Activated naive CD4-positive, alpha-beta T cell treated with anti-CD3 and anti-CD28 coated beads for 36 hours (primary cell): ENCODE results near the gene ELP1. TPM values are rescaled to one million over a fixed set of nuclear protein-coding genes. Genes with fewer than 3 reads are reported as not detected.
"Not testable (repeated sequence)": the region's sequence is repeated elsewhere in the genome, so short reads cannot be mapped to it uniquely, and the experiment has no call there.

Source experiments
- CTCF ChIA-PET: fragments of 350-600 bp; sonication (Branson Sonifier 250); formaldehyde crosslinking; loops from one replicate; lab custom pipeline; 2021; ENCODE audit warnings: antibody characterized with exemption; lab: Charles Lee
- DNase-seq: peaks from one replicate; pipeline ENCODE4 v3.0.0-alpha.2; 2020
- H3K27ac Mint-ChIP-seq: one replicate; pipeline ENCODE4 v1.8.0; 2021; ENCODE audit warnings: mild to moderate bottlenecking, mixed read lengths
- H3K27me3 Mint-ChIP-seq: one replicate; pipeline ENCODE4 v1.8.0; 2021; ENCODE audit warnings: low read depth, mixed read lengths
- H3K36me3 Mint-ChIP-seq: one replicate; pipeline ENCODE4 v1.8.0; 2021; ENCODE audit warnings: low read depth, mixed read lengths
- H3K4me1 Mint-ChIP-seq: one replicate; pipeline ENCODE4 v1.8.0; 2021; ENCODE audit warnings: low read depth, mixed read lengths
- H3K4me3 Mint-ChIP-seq: one replicate; pipeline ENCODE4 v1.8.0; 2021; ENCODE audit warnings: mild to moderate bottlenecking, moderate library complexity, mixed read lengths
- H3K9me3 Mint-ChIP-seq: one replicate; pipeline ENCODE4 v1.8.0; 2021; ENCODE audit warnings: mixed read lengths
- intact Hi-C: fragments of 100-400 bp; cut with micrococcal nuclease; formaldehyde crosslinking; loops from one replicate; pipeline ENCODE4 v1.15.1; 2023
- total RNA-seq, 2 experiments: library from RNA; stranded (reverse); gene quantifications; one replicate each; pipeline ENCODE4 v1.2.3, GENCODE V29; 2021

Gene ELP1
- total RNA-seq, 2 experiments from 2014 or later, result 22.3 to 27.3 TPM

GRCh38 chr9:108897324-108898096 is 36.4 kb downstream of the ELP1 start:
- CTCF ChIA-PET, result no interaction called here
- Mint-ChIP-seq H3K9me3 (no peaks in the 10 kb centered on the region), H3K36me3 (peaks cover 50% of the 10 kb centered on the region), H3K4me3 (no peak overlapping the region), H3K4me1 (no peaks in the 10 kb centered on the region), H3K27me3 (no peaks in the 10 kb centered on the region), H3K27ac (no peak overlapping the region)
- DNase-seq, result no peak
- intact Hi-C loops, result no loop called here

- no peak overlapping the region for H3K4me3 Mint-ChIP-seq
- H3K27me3 Mint-ChIP-seq, result no peaks in the 10 kb centered on the region
- CTCF ChIA-PET, result no interaction called here
- no peak overlapping the region for H3K27ac Mint-ChIP-seq
- H3K36me3 Mint-ChIP-seq, result peaks cover 57% of the 10 kb centered on the region
- intact Hi-C loops, result no loop called here
- no peak for DNase-seq
- peaks cover 2% of the 10 kb centered on the region for H3K4me1 Mint-ChIP-seq
- no peaks in the 10 kb centered on the region for H3K9me3 Mint-ChIP-seq
These were observed 39.5 kb downstream of the ELP1 start for GRCh38 chr9:108894225-108894997.

- Mint-ChIP-seq H3K36me3 (peaks cover 39% of the 10 kb centered on the region), H3K27ac (no peak overlapping the region), H3K9me3 (no peaks in the 10 kb centered on the region), H3K4me3 (no peak overlapping the region), H3K27me3 (no peaks in the 10 kb centered on the region), H3K4me1 (peaks cover 19% of the 10 kb centered on the region)
- intact Hi-C loops, result loop anchor here (1.0 kb wide), 1 partner anchor 512 kb away; no protein-coding TSS in a partner anchor
- CTCF ChIA-PET, result interaction anchor here (0.6 to 0.8 kb wide), 3 partner anchors 15 to 355 kb away, joined by 3 read pairs; no protein-coding TSS in a partner anchor
- DNase-seq, result no peak
These were observed 44.3 kb downstream of the ELP1 start for GRCh38 chr9:108889649-108890067.

- intact Hi-C loops, result loop anchor here (1.0 to 2.0 kb wide), 6 partner anchors 48 to 1644 kb away; partner anchors contain the start of genes ABITRAM, ELP1 and EPB41L4B
- H3K4me3 Mint-ChIP-seq, result peak overlapping the region; percentile 5
- H3K9me3 Mint-ChIP-seq, DNase-seq, CTCF ChIA-PET, H3K27me3 Mint-ChIP-seq: not testable (repeated sequence)
- H3K27ac Mint-ChIP-seq, result peak overlapping the region; percentile 77
- peaks cover 33% of the 10 kb centered on the region for H3K36me3 Mint-ChIP-seq
- H3K4me1 Mint-ChIP-seq, result peaks cover 19% of the 10 kb centered on the region
These were observed 47.2 kb downstream of the ELP1 start for GRCh38 chr9:108886594-108887271.

GRCh38 chr9:108885643-108886348 is 48.1 kb downstream of the ELP1 start:
- peak; percentile 86 for DNase-seq

GRCh38 chr9:108884701-108885100 is 49.2 kb downstream of the ELP1 start:
- no peak for DNase-seq
- H3K9me3 Mint-ChIP-seq, result no peaks in the 10 kb centered on the region
- peaks cover 24% of the 10 kb centered on the region for H3K36me3 Mint-ChIP-seq
- peaks cover 17% of the 10 kb centered on the region for H3K4me1 Mint-ChIP-seq
- H3K27me3 Mint-ChIP-seq, result no peaks in the 10 kb centered on the region
- H3K27ac Mint-ChIP-seq, result no peak overlapping the region
- intact Hi-C loops, result loop anchor here (2.0 kb wide), 2 partner anchors 24 to 42 kb away; no protein-coding TSS in a partner anchor
- no peak overlapping the region for H3K4me3 Mint-ChIP-seq
- CTCF ChIA-PET, result no interaction called here

More at GRCh38 chr9:108885643-108886348, 48.1 kb downstream of the ELP1 start:
- Mint-ChIP-seq H3K9me3 (no peaks in the 10 kb centered on the region), H3K4me1 (peaks cover 19% of the 10 kb centered on the region), H3K36me3 (peaks cover 28% of the 10 kb centered on the region), H3K27me3 (no peaks in the 10 kb centered on the region), H3K27ac (peak overlapping the region; percentile 77), H3K4me3 (peak overlapping the region; percentile 2)
- CTCF ChIA-PET, result interaction anchor here (0.7 kb wide), 1 partner anchor 67 kb away, joined by 3 read pairs; no protein-coding TSS in a partner anchor
- intact Hi-C loops, result loop anchor here (1.0 to 2.0 kb wide), 8 partner anchors 25 to 1643 kb away; partner anchors contain the start of genes ABITRAM, ELP1 and EPB41L4B

- Mint-ChIP-seq H3K27me3 (no peaks in the 10 kb centered on the region), H3K4me1 (peaks cover 17% of the 10 kb centered on the region), H3K36me3 (peaks cover 34% of the 10 kb centered on the region), H3K9me3 (no peaks in the 10 kb centered on the region), H3K27ac (no peak overlapping the region), H3K4me3 (no peak overlapping the region)
- intact Hi-C loops, result no loop called here
- DNase-seq, result no peak
- CTCF ChIA-PET, result interaction anchor here (0.8 kb wide), 1 partner anchor 1746 kb away, joined by 3 read pairs; no protein-coding TSS in a partner anchor
These were observed 50.8 kb downstream of the ELP1 start for GRCh38 chr9:108883085-108883484.

GRCh38 chr9:108882052-108882888 is 51.7 kb downstream of the ELP1 start:
- Mint-ChIP-seq H3K9me3 (no peaks in the 10 kb centered on the region), H3K36me3 (peaks cover 38% of the 10 kb centered on the region), H3K27ac (no peak overlapping the region), H3K4me3 (no peak overlapping the region), H3K4me1 (peaks cover 17% of the 10 kb centered on the region), H3K27me3 (no peaks in the 10 kb centered on the region)
- CTCF ChIA-PET, result no interaction called here
- intact Hi-C loops, result no loop called here
- no peak for DNase-seq

- DNase-seq, result no peak
- CTCF ChIA-PET, result no interaction called here
- H3K36me3 Mint-ChIP-seq, result peaks cover 42% of the 10 kb centered on the region
- H3K27me3 Mint-ChIP-seq, result no peaks in the 10 kb centered on the region
- H3K9me3 Mint-ChIP-seq, result no peaks in the 10 kb centered on the region
- no peak overlapping the region for H3K27ac Mint-ChIP-seq
- intact Hi-C loops, result no loop called here
- H3K4me3 Mint-ChIP-seq, result no peak overlapping the region
- H3K4me1 Mint-ChIP-seq, result peaks cover 8% of the 10 kb centered on the region
These were observed 53.1 kb downstream of the ELP1 start for GRCh38 chr9:108880738-108881316.

- H3K9me3 Mint-ChIP-seq, result no peaks in the 10 kb centered on the region
- CTCF ChIA-PET, result no interaction called here
- peaks cover 57% of the 10 kb centered on the region for H3K36me3 Mint-ChIP-seq
- no peak overlapping the region for H3K4me3 Mint-ChIP-seq
- no peak for DNase-seq
- intact Hi-C loops, result no loop called here
- no peak overlapping the region for H3K27ac Mint-ChIP-seq
- no peaks in the 10 kb centered on the region for H3K27me3 Mint-ChIP-seq
- H3K4me1 Mint-ChIP-seq, result peaks cover 6% of the 10 kb centered on the region
These were observed 56.4 kb downstream of the ELP1 start for GRCh38 chr9:108877524-108877923.

- intact Hi-C loops, result no loop called here
- CTCF ChIA-PET, result no interaction called here
- no peak overlapping the region for H3K4me3 Mint-ChIP-seq
- no peaks in the 10 kb centered on the region for H3K27me3 Mint-ChIP-seq
- DNase-seq, result no peak
- peaks cover 6% of the 10 kb centered on the region for H3K4me1 Mint-ChIP-seq
- no peak overlapping the region for H3K27ac Mint-ChIP-seq
- H3K9me3 Mint-ChIP-seq, result no peaks in the 10 kb centered on the region
- peaks cover 62% of the 10 kb centered on the region for H3K36me3 Mint-ChIP-seq
These were observed 57.5 kb downstream of the ELP1 start for GRCh38 chr9:108876425-108876824.
